Lower lobe of right lung (tissue), 2 donors: Measurements from ENCODE around the gene B4GALNT3. TPM values are rescaled to one million over a fixed set of nuclear protein-coding genes. Genes with fewer than 3 reads are reported as not detected.

Source experiments
- ATAC-seq, 2 donors: fragments of 200-7000 bp; cut with Tn5 transposase; one replicate each; pipeline ENCODE4 v1.9.1; 2020 to 2022; ENCODE audit warnings: mild to moderate bottlenecking in 2 of 2, moderate library complexity in 2 of 2
- DNase-seq: peaks from one replicate; pipeline ENCODE4 v3.0.0-alpha.2; 2020
- H3K27ac ChIP-seq: fragments of 200-600 bp; one replicate; pipeline ENCODE4 v1.8.0; 2022
- H3K27me3 ChIP-seq: fragments of 200-600 bp; one replicate; pipeline ENCODE4 v1.8.0; 2022; ENCODE audit warnings: low read depth
- H3K36me3 ChIP-seq: fragments of 200-600 bp; one replicate; pipeline ENCODE4 v1.8.0; 2022; ENCODE audit warnings: mild to moderate bottlenecking
- H3K4me1 ChIP-seq: fragments of 200-600 bp; one replicate; pipeline ENCODE4 v1.8.0; 2022
- H3K4me3 ChIP-seq: fragments of 200-600 bp; one replicate; pipeline ENCODE4 v1.8.0; 2022; ENCODE audit warnings: mild to moderate bottlenecking
- H3K9me3 ChIP-seq: fragments of 200-600 bp; one replicate; pipeline ENCODE4 v1.8.0; 2022
- intact Hi-C: fragments of 100-400 bp; cut with DNase I; formaldehyde crosslinking; loops from one replicate; pipeline ENCODE4 v1.11.0; 2022
- total RNA-seq: library from RNA; stranded (reverse); fragmentation: NEBNext Ultra II Directional; extraction: Animal tissue kit (Norgen Biotek cat#: 25700); gene quantifications from one replicate; pipeline ENCODE4 v1.2.1, GENCODE V29; 2021
- TF ChIP-seq, protein P1 (sequence below): fragments of 200-600 bp; IDR thresholded peaks from one replicate; pipeline ENCODE4 v1.8.0; 2022; ENCODE audit warnings: antibody characterized with exemption, mild to moderate bottlenecking
- donor health status: DM: no; HTN: yes; CAD: no; lungs with severe emphysema.

B4GALNT3 gene
- total RNA-seq, 1 donor from 2014 or later, result 20.6 TPM

DNA sequence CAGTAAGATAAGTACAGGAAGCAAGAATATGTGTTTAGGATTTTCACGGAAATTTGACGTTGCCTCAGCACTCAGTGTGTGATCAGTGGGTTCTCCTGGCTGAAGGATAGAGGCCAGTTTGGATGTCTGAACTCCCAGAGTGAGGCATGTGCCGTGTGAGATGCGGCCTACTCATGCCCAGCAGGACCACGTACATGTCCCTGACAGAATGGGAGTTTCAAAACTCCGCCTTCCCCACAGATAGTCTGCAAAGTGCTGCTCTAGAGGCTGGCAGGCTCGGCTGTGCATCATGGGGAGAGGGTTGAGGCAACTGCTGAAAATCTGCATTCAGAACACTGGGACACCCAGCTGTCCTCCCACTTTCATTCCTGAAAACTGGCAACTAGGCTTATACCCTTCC is 145.2 kb downstream of the B4GALNT3 start:
- intact Hi-C loops, result no loop called here
- TF ChIP-seq, protein P1, sequence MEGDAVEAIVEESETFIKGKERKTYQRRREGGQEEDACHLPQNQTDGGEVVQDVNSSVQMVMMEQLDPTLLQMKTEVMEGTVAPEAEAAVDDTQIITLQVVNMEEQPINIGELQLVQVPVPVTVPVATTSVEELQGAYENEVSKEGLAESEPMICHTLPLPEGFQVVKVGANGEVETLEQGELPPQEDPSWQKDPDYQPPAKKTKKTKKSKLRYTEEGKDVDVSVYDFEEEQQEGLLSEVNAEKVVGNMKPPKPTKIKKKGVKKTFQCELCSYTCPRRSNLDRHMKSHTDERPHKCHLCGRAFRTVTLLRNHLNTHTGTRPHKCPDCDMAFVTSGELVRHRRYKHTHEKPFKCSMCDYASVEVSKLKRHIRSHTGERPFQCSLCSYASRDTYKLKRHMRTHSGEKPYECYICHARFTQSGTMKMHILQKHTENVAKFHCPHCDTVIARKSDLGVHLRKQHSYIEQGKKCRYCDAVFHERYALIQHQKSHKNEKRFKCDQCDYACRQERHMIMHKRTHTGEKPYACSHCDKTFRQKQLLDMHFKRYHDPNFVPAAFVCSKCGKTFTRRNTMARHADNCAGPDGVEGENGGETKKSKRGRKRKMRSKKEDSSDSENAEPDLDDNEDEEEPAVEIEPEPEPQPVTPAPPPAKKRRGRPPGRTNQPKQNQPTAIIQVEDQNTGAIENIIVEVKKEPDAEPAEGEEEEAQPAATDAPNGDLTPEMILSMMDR, result no peak
- Histone ChIP-seq H3K4me1 (peaks cover 21% of the 10 kb centered on the region), H3K4me3 (no peak overlapping the region), H3K27ac (no peak overlapping the region), H3K27me3 (no peaks in the 10 kb centered on the region), H3K36me3 (no peaks in the 10 kb centered on the region), H3K9me3 (no peaks in the 10 kb centered on the region)
- no peak for ATAC-seq
- DNase-seq, result no peak

DNA sequence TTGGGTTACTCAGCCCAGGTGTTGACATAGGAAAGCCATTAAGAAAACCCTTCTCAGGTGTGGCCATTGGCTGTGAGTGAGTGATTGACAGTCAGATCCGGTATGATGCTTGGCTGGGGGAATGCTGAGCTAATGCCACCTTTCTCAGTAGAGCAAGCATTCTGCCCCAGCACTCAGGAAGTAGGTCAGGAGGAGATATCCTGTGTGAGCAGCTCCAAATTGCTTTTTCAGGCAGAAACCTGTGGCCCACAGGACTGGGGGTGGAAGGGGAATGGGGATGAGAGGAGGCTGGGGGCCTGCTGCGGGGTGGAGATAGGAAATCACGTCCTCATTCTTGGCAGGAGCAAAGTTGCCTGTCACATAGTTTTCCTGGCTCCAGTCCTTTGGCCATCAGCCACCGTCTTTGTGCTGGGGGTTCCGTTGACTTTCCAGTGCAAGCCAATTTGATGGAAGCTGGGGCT is 147.8 kb downstream of the B4GALNT3 start:
- no peaks in the 10 kb centered on the region for H3K36me3 ChIP-seq
- DNase-seq (no peak), ATAC-seq (peak; percentile 84 to 87)
- H3K4me1 ChIP-seq, result peaks cover 41% of the 10 kb centered on the region
- TF ChIP-seq, protein P1, result no peak
- no peaks in the 10 kb centered on the region for H3K27me3 ChIP-seq
- intact Hi-C loops, result no loop called here
- no peaks in the 10 kb centered on the region for H3K9me3 ChIP-seq
- H3K4me3 ChIP-seq, result no peak overlapping the region
- H3K27ac ChIP-seq, result peak overlapping the region; percentile 8

DNA sequence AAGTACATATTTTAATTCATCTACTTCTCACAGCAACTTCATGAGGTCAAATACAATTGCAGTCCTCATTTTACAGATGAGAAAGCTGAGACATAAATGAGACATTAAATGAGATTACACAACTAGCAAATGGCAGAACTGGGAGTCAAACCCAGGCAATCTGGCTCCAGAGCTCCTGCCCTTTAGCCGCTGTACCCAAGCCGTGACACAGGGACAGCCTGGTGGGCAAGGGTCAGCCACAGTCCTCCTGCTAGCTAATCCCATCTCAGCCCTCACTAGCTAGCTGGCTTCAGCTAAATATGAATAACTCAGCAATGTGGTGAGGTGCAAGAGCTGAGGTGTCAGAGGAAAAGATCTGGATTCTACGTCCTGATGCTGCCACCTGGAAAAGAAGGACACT is 148.7 kb downstream of the B4GALNT3 start:
- intact Hi-C loops, result no loop called here
- H3K9me3 ChIP-seq, result no peaks in the 10 kb centered on the region
- ATAC-seq (no peak), DNase-seq (no peak)
- H3K4me3 ChIP-seq, result no peak overlapping the region
- H3K36me3 ChIP-seq, result no peaks in the 10 kb centered on the region
- no peaks in the 10 kb centered on the region for H3K27me3 ChIP-seq
- H3K4me1 ChIP-seq, result peaks cover 41% of the 10 kb centered on the region
- no peak overlapping the region for H3K27ac ChIP-seq
- TF ChIP-seq, protein P1, result no peak

DNA sequence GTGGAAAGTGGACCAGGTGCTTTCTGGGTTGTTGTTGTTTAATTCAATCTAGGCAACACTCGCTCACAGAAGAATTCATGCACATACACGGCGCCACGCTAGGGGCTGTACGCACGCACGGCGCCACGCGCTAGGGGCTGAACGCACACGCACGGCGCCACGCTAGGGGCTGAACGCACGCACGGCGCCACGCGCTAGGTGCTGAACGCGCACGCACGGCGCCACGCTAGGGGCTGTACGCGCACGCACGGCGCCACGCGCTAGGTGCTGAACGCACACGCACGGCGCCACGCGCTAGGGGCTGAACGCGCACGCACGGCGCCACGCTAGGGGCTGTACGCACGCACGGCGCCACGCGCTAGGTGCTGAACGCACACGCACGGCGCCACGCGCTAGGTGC is 149.2 kb downstream of the B4GALNT3 start:
- no peak overlapping the region for H3K4me3 ChIP-seq
- no peaks in the 10 kb centered on the region for H3K27me3 ChIP-seq
- TF ChIP-seq, protein P1, result no peak
- no peaks in the 10 kb centered on the region for H3K9me3 ChIP-seq
- no peak for ATAC-seq
- no peak overlapping the region for H3K27ac ChIP-seq
- no peaks in the 10 kb centered on the region for H3K36me3 ChIP-seq
- intact Hi-C loops, result no loop called here
- H3K4me1 ChIP-seq, result peaks cover 42% of the 10 kb centered on the region
- no peak for DNase-seq

DNA sequence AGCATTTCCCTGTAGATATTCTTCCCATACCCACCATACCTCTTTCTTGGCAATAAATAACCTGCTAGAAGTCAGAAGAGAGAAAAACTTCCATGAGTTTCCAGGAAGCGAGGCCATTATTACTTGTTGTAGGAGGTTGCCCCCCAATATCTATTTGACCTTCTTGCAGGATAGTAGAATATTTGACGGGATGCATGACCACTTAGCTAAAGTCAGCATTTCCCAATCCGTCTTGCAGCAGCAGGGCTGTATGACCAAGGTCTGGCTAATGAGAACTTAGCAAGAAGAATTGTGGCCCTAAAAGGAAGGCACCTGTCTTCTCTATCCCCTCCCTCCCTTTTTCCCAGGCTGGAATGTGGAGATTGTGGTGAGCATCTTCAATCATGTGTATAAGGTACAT is 152.0 kb downstream of the B4GALNT3 start:
- no peak for DNase-seq
- Histone ChIP-seq H3K4me3 (no peak overlapping the region), H3K9me3 (no peaks in the 10 kb centered on the region), H3K27me3 (no peaks in the 10 kb centered on the region), H3K4me1 (peaks cover 69% of the 10 kb centered on the region), H3K36me3 (no peaks in the 10 kb centered on the region), H3K27ac (no peak overlapping the region)
- no peak for ATAC-seq
- TF ChIP-seq, protein P1, result no peak
- intact Hi-C loops, result no loop called here

DNA sequence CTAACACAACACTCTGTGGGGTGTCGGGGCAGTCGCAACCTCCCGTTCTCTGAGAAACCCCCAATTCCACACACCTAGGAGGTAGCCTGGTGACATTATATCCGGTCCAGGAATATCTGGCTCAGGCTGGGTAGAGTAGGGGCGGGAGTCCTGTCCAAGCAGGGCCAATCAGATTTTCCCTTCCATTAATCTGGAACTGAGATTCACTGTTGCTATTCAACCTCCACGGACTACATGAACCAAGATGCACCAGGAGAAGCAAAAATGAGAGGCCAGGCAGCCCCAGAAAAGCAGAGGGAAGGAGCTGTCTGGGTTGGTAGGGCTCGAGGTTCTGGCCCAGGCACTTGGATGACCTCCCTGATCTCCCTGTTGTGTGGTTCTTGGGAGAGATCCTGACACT is 152.6 kb downstream of the B4GALNT3 start:
- no peaks in the 10 kb centered on the region for H3K27me3 ChIP-seq
- no peak overlapping the region for H3K27ac ChIP-seq
- no peaks in the 10 kb centered on the region for H3K36me3 ChIP-seq
- TF ChIP-seq, protein P1, result no peak
- intact Hi-C loops, result no loop called here
- no peaks in the 10 kb centered on the region for H3K9me3 ChIP-seq
- no peak overlapping the region for H3K4me3 ChIP-seq
- ATAC-seq (no peak), DNase-seq (no peak)
- peaks cover 74% of the 10 kb centered on the region for H3K4me1 ChIP-seq
